HEK293T (cell line): ENCODE measurements around the gene ITPKC.

Source experiments
- CTCF ChIA-PET: fragments of 350-600 bp; formaldehyde crosslinking; extraction: SDS; loops from one replicate; lab custom pipeline; 2021; ENCODE audit warnings: antibody characterized with exemption, inconsistent platforms; lab: Yijun Ruan, JAX
- POLR2A ChIA-PET: fragments of 350-600 bp; formaldehyde crosslinking; extraction: SDS; loops from one replicate; lab custom pipeline; 2020; ENCODE audit warnings: antibody characterized with exemption, inconsistent platforms; lab: Yijun Ruan, JAX
- DNase-seq: peaks from one replicate; pipeline ENCODE4 v3.0.0; 2012; ENCODE audit warnings: mixed read lengths; ENCODE audit errors: extremely low spot score
- ARNT ChIP-seq: fragments of 450-650 bp; IDR thresholded peaks from 2 replicates; pipeline ENCODE4 v1.6.1; 2017; ENCODE audit warnings: mild to moderate bottlenecking
- BHLHE40 ChIP-seq: fragments of 450-650 bp; IDR thresholded peaks from 2 replicates; pipeline ENCODE4 v1.6.1; 2016; ENCODE audit warnings: mild to moderate bottlenecking, moderate library complexity, borderline replicate concordance
- CTBP1 ChIP-seq: fragments of 450-650 bp; IDR thresholded peaks from 2 replicates; pipeline ENCODE4 v1.6.1; 2016; ENCODE audit warnings: borderline replicate concordance
- ELF4 ChIP-seq: fragments of 450-650 bp; IDR thresholded peaks from 2 replicates; pipeline ENCODE4 v1.6.1; 2017; ENCODE audit warnings: antibody characterized with exemption
- FOXA1 ChIP-seq: fragments of 450-650 bp; IDR thresholded peaks from 2 replicates; pipeline ENCODE4 v1.6.1; 2016; ENCODE audit warnings: mild to moderate bottlenecking
- FOXK2 ChIP-seq: fragments of 450-650 bp; IDR thresholded peaks from 2 replicates; pipeline ENCODE4 v1.6.1; 2016; ENCODE audit warnings: mild to moderate bottlenecking
- FOXM1 ChIP-seq: fragments of 450-650 bp; IDR thresholded peaks from 2 replicates; pipeline ENCODE4 v1.6.1; 2017; ENCODE audit warnings: mild to moderate bottlenecking, borderline replicate concordance
- HDGF ChIP-seq: fragments of 450-650 bp; IDR thresholded peaks from 2 replicates; pipeline ENCODE4 v1.6.1; 2017; ENCODE audit warnings: antibody characterized with exemption, borderline replicate concordance
- L3MBTL2 ChIP-seq: fragments of 450-650 bp; conservative IDR thresholded peaks from 2 replicates; pipeline ENCODE4 v1.6.1; 2016; ENCODE audit warnings: mild to moderate bottlenecking
- LEF1 ChIP-seq: fragments of 450-650 bp; IDR thresholded peaks from 2 replicates; pipeline ENCODE4 v1.6.1; 2017; ENCODE audit warnings: mild to moderate bottlenecking, borderline replicate concordance
- NFRKB ChIP-seq: fragments of 450-650 bp; IDR thresholded peaks from 2 replicates; pipeline ENCODE4 v1.6.1; 2016; ENCODE audit warnings: mild to moderate bottlenecking, moderate library complexity
- SP1 ChIP-seq: fragments of 450-650 bp; IDR thresholded peaks from 2 replicates; pipeline ENCODE4 v1.6.1; 2017
- SUZ12 ChIP-seq: fragments of 450-650 bp; IDR thresholded peaks from 2 replicates; pipeline ENCODE4 v1.6.1; 2016; ENCODE audit warnings: mild to moderate bottlenecking
- TARDBP ChIP-seq: fragments of 450-650 bp; IDR thresholded peaks from 2 replicates; pipeline ENCODE4 v1.6.1; 2016
- ZNF384 ChIP-seq: fragments of 450-650 bp; IDR thresholded peaks from 2 replicates; pipeline ENCODE4 v1.6.1; 2016
- TF ChIP-seq, protein P1 (sequence below): fragments of 450-650 bp; IDR thresholded peaks from 2 replicates; pipeline ENCODE4 v1.6.1; 2016

Gene ITPKC

DNA sequence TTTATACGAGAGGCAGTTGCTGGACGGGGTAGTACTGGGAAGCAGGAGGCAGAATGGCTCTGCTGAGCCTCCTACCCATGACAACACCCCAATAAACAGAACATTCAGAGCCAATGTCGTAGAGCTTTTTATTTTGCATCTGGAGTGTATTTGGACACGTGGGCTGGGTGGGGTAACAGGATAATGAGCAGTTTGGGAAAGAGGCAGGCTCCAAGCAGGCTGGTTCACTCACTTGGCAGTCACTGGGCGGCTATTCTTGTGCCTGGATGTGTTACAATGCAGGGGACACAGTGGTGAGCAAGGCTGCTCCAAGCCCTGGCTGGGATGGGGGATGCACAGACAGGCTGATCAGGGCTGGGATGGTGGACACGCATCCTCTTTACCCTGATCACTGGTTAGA is 23.8 kb downstream of the ITPKC start:
- POLR2A ChIA-PET = interaction anchor here (3.3 kb wide), 1 partner anchor 10 kb away, joined by 17 read pairs; the partner anchor contains the start of genes ACTMAP and SNRPA
- TF ChIP-seq FOXM1 (no peak), L3MBTL2 (no peak), HDGF (no peak)
- TF ChIP-seq, protein P1, sequence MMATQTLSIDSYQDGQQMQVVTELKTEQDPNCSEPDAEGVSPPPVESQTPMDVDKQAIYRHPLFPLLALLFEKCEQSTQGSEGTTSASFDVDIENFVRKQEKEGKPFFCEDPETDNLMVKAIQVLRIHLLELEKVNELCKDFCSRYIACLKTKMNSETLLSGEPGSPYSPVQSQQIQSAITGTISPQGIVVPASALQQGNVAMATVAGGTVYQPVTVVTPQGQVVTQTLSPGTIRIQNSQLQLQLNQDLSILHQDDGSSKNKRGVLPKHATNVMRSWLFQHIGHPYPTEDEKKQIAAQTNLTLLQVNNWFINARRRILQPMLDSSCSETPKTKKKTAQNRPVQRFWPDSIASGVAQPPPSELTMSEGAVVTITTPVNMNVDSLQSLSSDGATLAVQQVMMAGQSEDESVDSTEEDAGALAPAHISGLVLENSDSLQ = no peak
- CTCF ChIA-PET = interaction anchor here (0.5 kb wide), 1 partner anchor 190 kb away, joined by 3 read pairs; no protein-coding TSS in a partner anchor
- no peak for DNase-seq

- DNase-seq = no peak
- no peak for TF ChIP-seq FOXM1
- TF ChIP-seq, protein P1 = no peak
- TF ChIP-seq ARNT = no peak
- no peak for TF ChIP-seq FOXK2
- TF ChIP-seq ELF4 = no peak
- no peak for TF ChIP-seq CTBP1
- TF ChIP-seq LEF1 = no peak
- no peak for TF ChIP-seq NFRKB
- TF ChIP-seq SUZ12 = no peak
- TF ChIP-seq FOXA1 = no peak
- no peak for TF ChIP-seq HDGF
- no peak for TF ChIP-seq SP1
- no peak for TF ChIP-seq BHLHE40
- no peak for TF ChIP-seq TARDBP
- no peak for TF ChIP-seq L3MBTL2
- TF ChIP-seq ZNF384 = no peak
- ChIA-PET CTCF (interaction anchor here (0.5 to 0.6 kb wide), 2 partner anchors 191 to 378 kb away, joined by 3 to 8 read pairs; no protein-coding TSS in a partner anchor), POLR2A (interaction anchor here (1.1 to 3.3 kb wide), 3 partner anchors 9 to 56 kb away, joined by 3 to 17 read pairs (median 6); partner anchors contain the start of genes ACTMAP, COQ8B, ITPKC and SNRPA)
Measured at GRCh38 chr19:40741527-40742390, 24.8 kb downstream of the ITPKC start.

- no peak for TF ChIP-seq TARDBP
- no peak for TF ChIP-seq FOXA1
- no peak for TF ChIP-seq L3MBTL2
- TF ChIP-seq ELF4 = no peak
- TF ChIP-seq BHLHE40 = no peak
- no peak for DNase-seq
- POLR2A ChIA-PET = interaction anchor here (0.9 to 3.3 kb wide), 4 partner anchors 8 to 79 kb away, joined by 3 to 17 read pairs (median 4); partner anchors contain the start of genes ACTMAP, COQ8B, ITPKC and SNRPA
- CTCF ChIA-PET = no interaction called here
Measured at GRCh38 chr19:40742477-40742876, 25.6 kb downstream of the ITPKC start.

DNA sequence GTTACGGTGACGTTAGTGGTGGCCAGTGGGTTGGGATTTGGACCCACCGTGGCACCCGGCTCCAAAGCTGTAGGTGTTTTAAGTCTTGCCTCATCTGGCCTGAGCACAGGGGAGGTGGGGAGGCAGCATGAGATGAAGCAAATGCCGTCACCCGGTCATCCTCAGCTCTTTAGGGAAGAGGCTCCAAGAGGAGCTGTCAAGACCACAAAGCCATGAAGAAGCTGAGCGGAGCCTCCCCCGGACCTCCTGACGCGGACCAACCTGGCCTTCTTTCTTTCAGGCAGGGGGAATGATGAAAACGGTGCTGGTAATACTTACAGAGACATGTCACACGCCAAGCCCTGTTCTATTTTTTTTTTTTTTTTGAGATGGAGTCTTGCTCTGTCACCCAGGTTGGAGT is 26.0 kb downstream of the ITPKC start:
- no peak for DNase-seq
- ChIA-PET CTCF (interaction anchor here (0.7 kb wide), 1 partner anchor 22 kb away, joined by 3 read pairs; no protein-coding TSS in a partner anchor), POLR2A (interaction anchor here (0.9 to 3.3 kb wide), 2 partner anchors 8 to 80 kb away, joined by 3 to 17 read pairs; partner anchors contain the start of genes ACTMAP and SNRPA)
- TF ChIP-seq LEF1 (no peak), SUZ12 (no peak), CTBP1 (no peak), HDGF (no peak)

- POLR2A ChIA-PET = interaction anchor here (0.6 to 0.9 kb wide), 2 partner anchors 9 to 27 kb away, joined by 3 read pairs; partner anchors contain the start of genes COQ8B and ITPKC
- CTCF ChIA-PET = interaction anchor here (1.4 kb wide), 1 partner anchor 9 kb away, joined by 11 read pairs; no protein-coding TSS in a partner anchor
- DNase-seq = no peak
- no peak for TF ChIP-seq FOXA1
- no peak for TF ChIP-seq L3MBTL2
- TF ChIP-seq BHLHE40 = no peak
- TF ChIP-seq FOXK2 = no peak
- no peak for TF ChIP-seq SP1
- no peak for TF ChIP-seq TARDBP
- TF ChIP-seq, protein P1 = no peak
- TF ChIP-seq ARNT = no peak
- TF ChIP-seq ZNF384 = no peak
Measured at GRCh38 chr19:40743926-40744325, 27.0 kb downstream of the ITPKC start.
